Measurements from ENCODE around the gene SORCS3.
"Not testable (repeated sequence)": the region's sequence is repeated elsewhere in the genome, so short reads cannot be mapped to it uniquely, and the experiment has no call there.

The SORCS3 gene

GRCh38 chr10:104688251-104689042 lies 47.4 kb downstream of the SORCS3 start:
- DNase-seq: peak; percentile 8
- Mint-ChIP-seq H3K36me3 (ENCODE audit: low read depth) (no peaks in the 10 kb centered on the region), H3K27me3 (ENCODE audit: low read depth, poor library complexity) (peaks cover 17% of the 10 kb centered on the region), H3K9me3 (no peaks in the 10 kb centered on the region), H3K4me3 (no peak overlapping the region), H3K27ac (no peak overlapping the region), H3K4me1 (peaks cover 10% of the 10 kb centered on the region)
- TF ChIP-seq CTCF (IDR thresholded peaks at IDR 0.05): no peak

DNA sequence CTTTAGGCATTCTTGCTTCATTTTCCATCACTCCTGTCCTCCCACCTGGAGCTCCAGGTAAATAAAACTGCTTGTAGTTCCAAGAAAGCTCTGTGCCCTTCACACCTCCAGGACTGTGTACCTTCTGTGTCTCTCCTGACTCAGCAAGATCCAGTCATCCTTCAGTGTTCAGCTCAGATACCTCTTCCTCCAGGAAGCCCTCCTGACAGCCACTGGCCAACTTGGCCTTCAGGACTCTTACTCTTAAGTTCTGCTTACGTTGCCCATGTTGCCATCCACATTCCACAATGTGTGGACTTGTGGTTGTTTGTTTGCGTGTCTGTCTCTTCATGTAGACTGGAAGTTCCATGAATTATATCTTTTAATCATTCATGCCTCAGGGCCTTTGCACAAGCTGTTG lies 48.0 kb downstream of the SORCS3 start:
- H3K4me1 Mint-ChIP-seq: peaks cover 14% of the 10 kb centered on the region
- H3K4me3 Mint-ChIP-seq: no peak overlapping the region
- no peak for TF ChIP-seq CTCF (IDR thresholded peaks at IDR 0.05)
- H3K9me3 Mint-ChIP-seq: no peaks in the 10 kb centered on the region
- H3K27me3 Mint-ChIP-seq (ENCODE audit: low read depth, poor library complexity): peaks cover 17% of the 10 kb centered on the region
- no peaks in the 10 kb centered on the region for H3K36me3 Mint-ChIP-seq (ENCODE audit: low read depth)
- no peak overlapping the region for H3K27ac Mint-ChIP-seq
- no peak for DNase-seq

- Mint-ChIP-seq H3K27me3 (ENCODE audit: low read depth, poor library complexity) (peaks cover 21% of the 10 kb centered on the region), H3K4me3 (no peak overlapping the region), H3K9me3 (no peaks in the 10 kb centered on the region), H3K36me3 (ENCODE audit: low read depth) (no peaks in the 10 kb centered on the region), H3K4me1 (peaks cover 16% of the 10 kb centered on the region), H3K27ac (no peak overlapping the region)
- DNase-seq: no peak
- no peak for TF ChIP-seq CTCF (IDR thresholded peaks at IDR 0.05)
Observed at GRCh38 chr10:104689547-104689946, 48.5 kb downstream of the SORCS3 start.

GRCh38 chr10:104690101-104690500 lies 49.0 kb downstream of the SORCS3 start:
- Mint-ChIP-seq H3K27ac (no peak overlapping the region), H3K9me3 (no peaks in the 10 kb centered on the region), H3K27me3 (ENCODE audit: low read depth, poor library complexity) (peaks cover 21% of the 10 kb centered on the region), H3K4me1 (peaks cover 16% of the 10 kb centered on the region), H3K4me3 (no peak overlapping the region), H3K36me3 (ENCODE audit: low read depth) (no peaks in the 10 kb centered on the region)
- no peak for DNase-seq
- TF ChIP-seq CTCF (IDR thresholded peaks at IDR 0.05): no peak

GRCh38 chr10:104690959-104691358 lies 49.9 kb downstream of the SORCS3 start:
- no peak overlapping the region for H3K27ac Mint-ChIP-seq
- no peaks in the 10 kb centered on the region for H3K36me3 Mint-ChIP-seq (ENCODE audit: low read depth)
- H3K4me1 Mint-ChIP-seq: peaks cover 16% of the 10 kb centered on the region
- no peak overlapping the region for H3K4me3 Mint-ChIP-seq
- H3K9me3 Mint-ChIP-seq: no peaks in the 10 kb centered on the region
- no peak for DNase-seq
- TF ChIP-seq CTCF (IDR thresholded peaks at IDR 0.05): no peak
- H3K27me3 Mint-ChIP-seq (ENCODE audit: low read depth, poor library complexity): peaks cover 21% of the 10 kb centered on the region

DNA sequence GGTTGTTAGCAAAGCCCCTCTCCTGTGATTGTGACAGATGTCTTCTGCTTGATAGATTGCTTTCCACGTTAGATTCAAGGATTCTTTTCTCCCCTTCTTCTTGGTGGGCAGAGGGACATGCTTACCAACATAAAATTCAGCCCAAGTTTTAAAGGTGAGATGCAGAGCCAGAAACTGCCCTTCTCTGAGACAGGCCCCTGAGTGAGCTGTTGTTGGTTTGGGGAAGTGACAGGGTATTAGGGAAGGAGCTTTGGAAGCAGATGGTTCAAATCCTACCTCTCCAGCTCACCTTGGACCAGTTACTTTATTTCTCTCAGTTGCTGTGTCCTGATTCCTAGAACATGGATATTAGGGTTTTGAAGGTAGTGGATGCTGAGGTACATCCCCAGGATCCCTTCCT lies 53.0 kb downstream of the SORCS3 start:
- H3K4me1 Mint-ChIP-seq: peaks cover 11% of the 10 kb centered on the region
- no peaks in the 10 kb centered on the region for H3K9me3 Mint-ChIP-seq
- no peak overlapping the region for H3K4me3 Mint-ChIP-seq
- H3K27me3 Mint-ChIP-seq (ENCODE audit: low read depth, poor library complexity): peaks cover 6% of the 10 kb centered on the region
- H3K27ac Mint-ChIP-seq: no peak overlapping the region
- H3K36me3 Mint-ChIP-seq (ENCODE audit: low read depth): no peaks in the 10 kb centered on the region
- DNase-seq: no peak
- no peak for TF ChIP-seq CTCF (IDR thresholded peaks at IDR 0.05)

DNA sequence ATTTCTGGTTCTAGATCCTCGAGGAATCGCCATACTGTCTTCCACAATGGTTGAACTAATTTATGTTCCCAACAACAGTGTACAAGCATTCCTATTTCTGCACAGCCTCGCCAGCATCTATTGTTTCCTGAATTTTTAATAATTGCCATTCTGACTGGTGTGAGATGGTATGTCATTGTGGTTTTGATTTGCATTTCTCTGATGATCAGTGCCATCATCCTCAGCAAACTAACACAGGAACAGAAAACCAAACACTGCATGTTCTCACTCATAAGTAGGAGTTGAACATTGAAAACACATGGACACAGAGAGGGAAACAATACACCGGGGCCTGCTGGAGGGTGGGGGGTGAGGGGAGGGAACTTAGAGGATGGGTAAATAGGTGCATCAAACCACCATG lies 62.2 kb downstream of the SORCS3 start:
- H3K36me3 Mint-ChIP-seq (ENCODE audit: low read depth); H3K4me1 Mint-ChIP-seq; DNase-seq; H3K27me3 Mint-ChIP-seq (ENCODE audit: low read depth, poor library complexity); H3K27ac Mint-ChIP-seq; H3K4me3 Mint-ChIP-seq; H3K9me3 Mint-ChIP-seq: not testable (repeated sequence)
